ENCODE measurements around the gene DIS3L.
"Not testable (repeated sequence)": the region's sequence is repeated elsewhere in the genome, so short reads cannot be mapped to it uniquely, and the experiment has no call there.

Gene DIS3L

GRCh38 chr15:66278056-66278455 lies 15.3 kb upstream of the DIS3L start:
- no peak for DNase-seq

- no peak for DNase-seq
Observed at GRCh38 chr15:66278671-66279070, 14.7 kb upstream of the DIS3L start.

DNA sequence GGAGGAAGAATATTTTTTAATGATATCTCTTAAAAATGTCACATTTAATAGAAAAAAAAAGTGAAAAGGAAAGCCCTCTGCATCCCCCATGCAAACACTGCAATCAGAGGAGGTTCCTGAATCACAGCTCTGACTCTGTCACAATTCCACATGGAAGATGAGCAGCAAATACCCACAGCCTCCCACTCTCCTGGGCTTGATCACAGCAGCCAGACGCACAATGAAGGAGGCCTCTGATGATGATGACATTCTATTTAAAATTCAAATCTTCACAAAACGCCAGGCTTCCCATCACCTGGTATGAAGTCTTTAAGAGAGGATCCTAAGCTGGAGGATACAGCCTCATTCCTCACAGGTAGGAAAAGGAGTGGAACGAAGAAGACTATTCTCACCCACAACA lies 9.1 kb upstream of the DIS3L start:
- DNase-seq = no peak

DNA sequence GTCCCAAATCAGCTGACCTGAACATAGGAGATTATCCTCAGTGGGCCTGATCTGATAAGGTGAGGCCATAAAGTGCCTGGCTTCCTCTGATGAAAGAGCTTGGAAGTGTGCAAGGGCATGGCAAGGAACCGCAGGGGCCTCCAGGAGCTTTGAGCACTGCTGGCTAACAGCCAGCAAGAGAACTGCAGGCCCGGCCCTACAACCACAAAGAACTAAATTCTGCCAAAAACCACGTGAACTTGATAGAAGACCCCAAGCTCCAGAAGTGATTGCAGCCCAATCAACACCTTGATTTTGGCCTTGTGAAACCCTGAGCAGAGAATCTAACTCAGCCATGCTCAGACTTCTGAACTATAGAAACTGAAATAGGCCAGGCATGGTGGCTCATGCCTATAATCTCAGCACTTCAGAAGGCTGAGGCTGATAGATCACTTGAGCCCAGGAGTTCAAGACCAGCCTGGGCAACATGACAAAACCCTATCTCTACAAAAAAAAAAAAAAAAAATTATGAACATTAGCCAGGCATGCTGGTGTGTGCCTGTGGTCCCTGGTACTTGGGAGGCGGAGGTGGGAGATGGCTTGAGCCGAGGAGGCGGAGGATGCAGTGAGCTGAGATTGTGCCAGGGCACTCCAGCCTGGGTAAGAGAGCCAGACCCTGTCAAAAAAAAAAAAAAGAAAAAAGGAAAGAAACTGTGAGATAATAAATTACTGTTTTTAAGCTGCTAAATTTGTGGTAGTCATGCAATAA lies 7.7 kb upstream of the DIS3L start:
- no peak for DNase-seq

- peak in 2 of 6 experiments; percentile 41 to 43 for DNase-seq
Observed at GRCh38 chr15:66287461-66288057, 5.8 kb upstream of the DIS3L start.

DNA sequence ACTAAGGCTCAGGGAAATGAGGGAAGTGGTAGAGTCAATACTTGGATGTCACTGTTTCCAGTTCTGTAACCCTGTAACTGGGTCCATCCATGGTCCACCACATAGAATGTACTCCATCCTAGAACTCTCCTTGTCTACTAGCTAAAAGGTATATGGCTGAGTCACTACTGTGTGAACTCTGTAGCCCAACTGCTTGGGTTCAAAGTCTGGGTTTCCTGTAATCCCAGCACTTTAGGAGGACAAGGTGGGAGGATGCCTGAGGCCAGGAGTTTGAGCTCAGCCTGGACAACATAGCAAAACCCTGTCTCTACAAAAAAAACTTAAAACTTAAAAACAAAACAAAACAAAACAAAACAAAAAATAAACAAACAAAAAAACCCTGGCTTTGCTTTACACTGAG lies 5.3 kb upstream of the DIS3L start:
- DNase-seq = no peak

DNA sequence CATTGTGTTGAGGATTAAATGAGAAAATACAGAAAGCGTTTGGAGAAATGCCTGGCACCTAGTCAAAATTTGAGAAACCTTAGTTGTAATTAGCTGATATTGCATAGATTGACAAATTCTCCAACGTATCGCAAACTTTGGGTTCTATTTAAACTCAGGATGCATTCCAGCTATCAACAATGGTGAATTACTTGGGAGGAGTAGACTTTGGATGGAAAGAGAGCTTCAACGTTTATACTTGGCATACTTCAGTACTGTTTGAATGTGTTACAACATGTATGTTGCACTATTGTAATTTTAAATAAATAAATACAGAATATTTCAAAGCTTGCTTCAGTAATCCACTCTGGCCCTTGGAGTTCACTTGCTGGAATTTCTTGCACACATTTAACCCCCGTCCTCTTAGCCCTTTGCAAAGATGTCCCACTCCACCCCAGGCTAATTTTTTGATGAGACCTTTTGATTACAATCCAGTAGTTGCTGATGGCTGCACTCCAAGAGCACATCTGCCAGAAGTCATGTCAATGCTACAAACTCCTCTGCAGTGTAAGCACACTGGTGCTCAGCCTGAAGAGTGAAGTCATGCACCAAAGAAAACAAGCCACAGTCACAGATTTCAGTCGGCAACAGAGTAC lies 4.7 kb upstream of the DIS3L start:
- DNase-seq = no peak

- no peak for DNase-seq
Observed at GRCh38 chr15:66290007-66290406, 3.4 kb upstream of the DIS3L start.

- DNase-seq = no peak
Observed at GRCh38 chr15:66290518-66290917, 2.9 kb upstream of the DIS3L start.

DNA sequence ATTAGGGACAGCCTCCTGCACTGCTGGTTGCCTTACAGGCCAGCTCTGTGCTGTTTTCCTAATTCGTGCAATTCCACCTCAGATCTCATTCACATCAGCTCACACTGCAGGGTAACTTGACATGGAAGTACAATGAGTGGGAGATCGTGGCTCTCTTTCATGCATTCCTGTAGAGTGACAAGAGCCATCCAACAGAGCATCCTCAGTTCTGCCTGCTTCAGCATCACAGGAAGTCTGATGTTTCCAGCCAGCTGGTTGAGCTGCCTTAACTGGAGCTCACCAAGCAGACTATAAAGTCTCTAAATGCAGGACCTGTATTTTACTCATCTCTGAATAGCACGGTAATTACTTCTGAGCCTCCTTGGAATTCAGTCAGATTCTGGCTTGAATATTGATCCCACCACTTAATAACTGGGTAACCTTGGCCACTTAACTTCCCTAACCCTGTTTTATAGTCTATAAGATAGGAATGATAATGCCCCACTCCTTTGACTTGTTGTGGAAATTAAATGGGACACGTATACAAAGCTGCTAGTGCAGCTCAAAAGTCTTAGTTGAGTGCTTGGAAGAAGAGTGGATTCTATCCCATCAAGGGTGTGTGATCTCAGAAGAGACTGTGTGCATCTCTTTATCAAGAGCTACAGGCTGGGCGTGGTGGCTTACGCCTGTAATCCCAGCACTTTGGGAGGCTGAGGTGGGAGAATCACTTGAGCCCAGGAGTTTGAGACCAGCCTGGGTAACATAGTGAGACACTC lies 1.4 kb upstream of the DIS3L start:
- DNase-seq = no peak

DNA sequence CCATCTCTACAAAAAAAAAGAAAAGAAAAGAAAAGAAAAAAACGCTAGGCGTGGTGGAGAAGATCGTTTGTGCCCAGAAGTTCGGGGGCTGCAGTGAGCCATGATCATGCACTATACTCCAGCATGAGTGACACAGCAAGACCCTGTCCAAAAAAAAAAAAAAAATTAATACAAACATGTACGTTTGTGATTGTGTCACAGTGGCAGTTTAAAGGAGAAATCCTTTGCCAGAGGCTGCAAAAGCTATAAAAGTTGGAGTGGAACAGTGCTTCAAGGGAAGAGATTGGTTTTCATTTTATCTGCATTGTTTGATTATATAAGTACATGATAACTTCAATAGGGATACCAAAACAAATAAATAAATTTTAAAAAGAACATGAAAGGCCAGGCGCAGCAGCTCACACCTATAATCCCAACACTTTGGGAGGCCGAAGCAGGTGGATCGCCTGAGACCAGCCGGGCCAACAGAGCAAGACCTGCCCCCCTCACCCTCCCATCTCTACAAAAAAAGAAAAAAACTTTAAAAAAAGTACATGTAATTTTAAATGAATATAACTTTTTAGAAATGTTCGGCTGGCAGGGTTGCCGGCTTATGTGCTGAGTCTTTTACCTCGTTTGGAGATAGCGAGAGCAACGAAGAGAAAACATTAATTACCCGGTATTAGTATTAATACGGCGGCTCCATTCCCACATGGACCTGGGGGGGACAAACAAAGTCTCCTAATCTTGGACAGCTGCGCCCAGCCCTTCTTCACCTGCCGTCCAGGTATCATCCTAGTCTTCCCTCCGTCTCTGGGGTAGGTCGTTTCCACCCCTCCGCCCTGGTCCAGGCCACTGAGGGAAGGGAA lies 573 bp upstream of the DIS3L start:
- no peak for DNase-seq

DNA sequence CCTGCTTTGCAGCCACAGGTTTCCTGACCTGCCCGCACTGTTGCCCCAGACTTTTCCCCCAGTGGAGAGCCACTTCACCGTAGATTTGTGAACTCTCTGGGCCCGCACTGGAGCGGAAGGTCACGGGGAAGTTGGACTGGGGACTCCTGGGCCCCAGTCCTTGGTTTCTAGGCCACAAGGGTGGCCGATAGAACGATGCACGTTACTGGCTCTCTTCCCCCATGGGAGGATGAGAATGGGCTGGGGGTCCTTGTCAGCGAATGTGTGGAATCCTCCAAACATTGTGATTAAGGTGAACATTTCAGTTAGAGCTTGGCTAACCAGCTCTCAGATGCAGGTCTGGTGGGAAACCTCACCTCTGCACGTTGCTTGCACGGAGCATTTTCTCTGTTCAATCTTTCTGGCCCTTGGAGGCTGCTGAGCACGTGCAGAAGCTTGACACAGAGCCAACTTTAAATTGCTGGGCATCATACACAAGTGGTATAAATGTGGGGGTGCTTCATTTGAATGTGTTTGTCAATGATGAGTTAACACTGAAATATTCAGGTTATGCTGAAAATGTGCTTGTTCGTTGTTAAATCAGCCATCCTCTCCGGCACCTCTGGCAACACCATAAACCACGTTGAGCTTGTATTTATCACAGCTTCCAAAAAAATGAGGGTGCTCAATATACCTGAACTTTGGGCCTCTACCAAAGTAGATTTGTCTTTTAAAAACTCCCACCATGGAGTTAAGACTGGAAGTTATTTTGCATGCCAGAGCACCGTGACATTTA lies 976 bp downstream of the DIS3L start:
- peak in 1 of 6 experiments; percentile 60 for DNase-seq

GRCh38 chr15:66294932-66295235 lies 1.5 kb downstream of the DIS3L start:
- DNase-seq = no peak

GRCh38 chr15:66296186-66296585 lies 2.8 kb downstream of the DIS3L start:
- DNase-seq = no peak

DNA sequence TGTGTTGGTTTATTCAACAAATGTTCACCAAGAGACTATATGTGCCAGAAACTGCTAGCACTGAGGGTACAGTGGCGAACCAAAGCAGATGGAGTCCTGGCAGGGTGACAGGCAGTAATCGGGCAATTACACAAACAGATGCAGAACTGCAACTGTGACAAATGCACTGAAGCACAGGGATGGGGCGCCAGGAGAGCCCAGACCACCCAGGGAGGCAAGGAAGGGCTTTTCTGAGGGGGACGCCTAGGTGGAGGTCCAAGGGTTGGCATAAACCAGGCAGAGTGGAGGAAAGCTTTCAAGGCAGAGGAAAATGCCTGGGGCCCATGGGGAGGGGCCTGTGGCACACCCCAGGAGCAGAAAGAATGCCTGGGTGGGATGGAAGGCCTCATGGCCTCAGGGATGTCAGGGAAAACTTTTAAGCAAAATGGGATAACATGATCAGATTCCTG lies 5.5 kb downstream of the DIS3L start:
- no peak for DNase-seq

DNA sequence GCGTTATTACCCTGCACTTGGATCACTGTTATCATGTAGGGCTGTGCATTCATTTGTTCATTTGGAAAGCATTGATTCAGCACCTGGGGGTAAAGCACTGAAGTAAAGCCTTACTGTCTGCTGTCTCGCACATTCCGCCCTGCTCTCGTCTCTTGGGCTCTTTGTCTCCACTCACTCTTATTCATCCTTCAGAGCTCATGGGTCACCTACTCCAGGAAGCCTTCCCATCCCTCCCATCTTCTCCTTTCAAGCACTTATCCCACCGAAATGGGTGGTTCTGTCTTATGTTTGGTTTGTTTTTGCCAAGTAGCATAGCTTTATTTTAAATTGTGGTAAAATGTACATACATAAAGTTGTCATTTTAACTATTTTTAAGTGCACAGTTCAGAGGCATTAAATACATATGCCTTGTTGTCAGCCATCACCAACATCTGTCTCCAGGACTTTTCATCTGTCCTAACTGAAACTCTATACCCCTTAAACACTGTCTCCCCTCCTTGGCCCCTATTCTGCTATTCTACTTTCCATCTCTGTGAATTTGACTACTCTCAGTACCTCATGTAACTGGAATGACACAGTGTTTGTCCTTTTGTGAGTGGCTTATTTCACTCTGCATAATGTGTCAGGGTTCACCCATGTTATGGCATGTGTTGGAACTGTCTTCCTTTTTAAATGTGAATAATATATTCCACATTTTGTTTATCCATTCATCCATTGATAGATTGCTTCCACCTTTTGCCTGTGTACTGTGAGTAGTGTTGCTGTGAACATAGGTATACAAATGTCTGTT lies 9.3 kb downstream of the DIS3L start:
- DNase-seq = no peak

GRCh38 chr15:66304425-66304824 lies 11.1 kb downstream of the DIS3L start:
- not testable (repeated sequence) for DNase-seq

DNA sequence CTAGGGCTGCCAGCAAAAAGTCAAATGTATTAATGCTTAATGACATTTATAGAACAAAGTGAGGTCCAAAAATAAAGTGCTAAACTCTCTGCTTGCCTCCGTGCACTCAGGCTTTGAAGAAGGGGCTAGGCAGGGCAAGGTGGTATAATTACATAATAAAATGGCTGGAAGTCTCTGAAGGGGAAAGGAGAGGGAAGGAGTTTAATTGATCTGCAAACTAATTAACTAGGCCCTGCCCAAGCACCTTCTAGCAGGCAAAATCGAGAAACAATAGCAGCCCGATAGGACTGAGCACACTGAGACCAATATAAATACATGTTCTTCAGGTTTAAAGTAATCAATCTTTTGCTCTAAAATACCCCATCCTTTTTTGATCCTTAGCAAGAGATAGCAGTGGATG lies 13.0 kb downstream of the DIS3L start:
- DNase-seq = no peak

GRCh38 chr15:66308531-66308930 lies 15.2 kb downstream of the DIS3L start:
- no peak for DNase-seq

DNA sequence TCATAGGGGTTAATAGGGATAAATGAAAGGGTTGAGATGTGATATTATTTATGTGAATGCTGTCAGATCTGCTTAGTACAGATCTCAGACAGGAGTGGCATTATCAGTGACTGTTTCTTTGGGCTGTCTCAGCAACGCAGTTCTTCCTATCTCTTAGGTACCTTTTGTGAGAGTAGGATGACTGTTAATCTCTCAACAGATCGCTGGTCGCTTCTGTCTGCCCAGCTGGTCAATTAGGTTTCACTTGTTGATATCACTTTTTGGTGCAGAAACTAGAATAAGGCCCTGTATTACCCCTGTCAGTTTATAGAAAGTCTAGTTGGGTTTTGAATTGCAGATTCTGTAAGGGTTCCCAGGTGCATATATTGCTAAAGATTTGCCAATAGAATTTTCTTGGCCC lies 16.5 kb downstream of the DIS3L start:
- DNase-seq = no peak

DNA sequence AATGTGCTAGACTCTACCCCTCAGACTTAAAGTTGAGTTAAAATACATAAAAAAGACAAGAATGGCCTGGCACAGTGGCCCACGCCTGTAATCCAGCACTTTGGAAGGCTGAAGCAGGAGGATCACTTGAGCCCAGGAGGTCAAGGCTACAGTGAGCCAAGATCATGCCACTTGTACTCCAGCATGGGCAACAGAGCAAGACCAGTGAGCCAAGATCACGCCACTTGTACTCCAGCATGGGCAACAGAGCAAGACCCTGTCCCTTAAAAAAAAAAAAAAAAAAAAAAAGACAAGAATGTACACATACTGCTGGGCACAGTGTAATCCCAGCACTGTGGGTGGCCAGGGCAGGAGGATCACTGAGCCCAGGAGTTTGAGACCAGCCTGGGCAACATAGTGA lies 17.4 kb downstream of the DIS3L start:
- DNase-seq = no peak
